Mucosa of stomach (tissue), 1 donor: Measurements from ENCODE around the gene LEP.

Experiments
- H3K27me3 ChIP-seq: one replicate; pipeline ENCODE4 v1.7.0; 2013; ENCODE audit warnings: mild to moderate bottlenecking, low read length; ENCODE audit not compliant: control insufficient read depth, insufficient read depth
- H3K36me3 ChIP-seq: one replicate; pipeline ENCODE4 v1.7.0; 2013; ENCODE audit warnings: low read length; ENCODE audit not compliant: control insufficient read depth, insufficient read depth
- H3K4me1 ChIP-seq: one replicate; pipeline ENCODE4 v1.7.0; 2013; ENCODE audit warnings: mild to moderate bottlenecking, low read length; ENCODE audit not compliant: control insufficient read depth, insufficient read depth
- H3K4me3 ChIP-seq: one replicate; pipeline ENCODE4 v1.7.0; 2013; ENCODE audit warnings: low read length
- H3K9ac ChIP-seq: one replicate; pipeline ENCODE4 v1.7.0; 2013; ENCODE audit warnings: mild to moderate bottlenecking, low read length, moderate library complexity
- H3K9me3 ChIP-seq: one replicate; pipeline ENCODE4 v1.7.0; 2013; ENCODE audit warnings: mild to moderate bottlenecking, low read length, moderate library complexity; ENCODE audit not compliant: control insufficient read depth
- donor health status: Pancreatic carcinoma.

LEP gene

GRCh38 chr7:128259131-128260061 is 18.3 kb downstream of the LEP start:
- Histone ChIP-seq H3K4me3 (no peak overlapping the region), H3K27me3 (no peaks in the 10 kb centered on the region), H3K9me3 (no peaks in the 10 kb centered on the region), H3K4me1 (peaks cover 29% of the 10 kb centered on the region), H3K36me3 (no peaks in the 10 kb centered on the region), H3K9ac (no peak overlapping the region)

GRCh38 chr7:128260069-128260795 is 19.2 kb downstream of the LEP start:
- no peak overlapping the region for H3K4me3 ChIP-seq

GRCh38 chr7:128262273-128263028 is 21.4 kb downstream of the LEP start:
- H3K9ac ChIP-seq = no peak overlapping the region
- H3K36me3 ChIP-seq = no peaks in the 10 kb centered on the region

More at GRCh38 chr7:128260069-128260795, 19.2 kb downstream of the LEP start:
- Histone ChIP-seq H3K9ac (no peak overlapping the region), H3K9me3 (no peaks in the 10 kb centered on the region), H3K27me3 (no peaks in the 10 kb centered on the region), H3K4me1 (peaks cover 37% of the 10 kb centered on the region), H3K36me3 (no peaks in the 10 kb centered on the region)

GRCh38 chr7:128263420-128263819 is 22.3 kb downstream of the LEP start:
- peaks cover 49% of the 10 kb centered on the region for H3K4me1 ChIP-seq
- no peak overlapping the region for H3K4me3 ChIP-seq
- no peaks in the 10 kb centered on the region for H3K27me3 ChIP-seq
- H3K9ac ChIP-seq = no peak overlapping the region
- H3K36me3 ChIP-seq = no peaks in the 10 kb centered on the region
- no peaks in the 10 kb centered on the region for H3K9me3 ChIP-seq

More at GRCh38 chr7:128262273-128263028, 21.4 kb downstream of the LEP start:
- Histone ChIP-seq H3K4me3 (no peak overlapping the region), H3K27me3 (no peaks in the 10 kb centered on the region), H3K9me3 (no peaks in the 10 kb centered on the region), H3K4me1 (peaks cover 49% of the 10 kb centered on the region)

- Histone ChIP-seq H3K4me1 (peaks cover 44% of the 10 kb centered on the region), H3K36me3 (no peaks in the 10 kb centered on the region), H3K9ac (no peak overlapping the region), H3K4me3 (no peak overlapping the region), H3K27me3 (no peaks in the 10 kb centered on the region), H3K9me3 (no peaks in the 10 kb centered on the region)
These were observed 23.4 kb downstream of the LEP start for GRCh38 chr7:128264477-128264876.

GRCh38 chr7:128265156-128265905 is 24.3 kb downstream of the LEP start:
- Histone ChIP-seq H3K9me3 (no peaks in the 10 kb centered on the region), H3K4me3 (no peak overlapping the region), H3K27me3 (peaks cover under 1% of the 10 kb centered on the region), H3K36me3 (no peaks in the 10 kb centered on the region), H3K4me1 (peaks cover 36% of the 10 kb centered on the region), H3K9ac (no peak overlapping the region)

GRCh38 chr7:128265906-128266300 is 24.8 kb downstream of the LEP start:
- no peaks in the 10 kb centered on the region for H3K36me3 ChIP-seq

GRCh38 chr7:128266529-128266882 is 25.4 kb downstream of the LEP start:
- no peaks in the 10 kb centered on the region for H3K9me3 ChIP-seq
- peaks cover 13% of the 10 kb centered on the region for H3K27me3 ChIP-seq
- no peak overlapping the region for H3K9ac ChIP-seq
- H3K4me1 ChIP-seq = peaks cover 41% of the 10 kb centered on the region
- H3K36me3 ChIP-seq = no peaks in the 10 kb centered on the region
- H3K4me3 ChIP-seq = no peak overlapping the region

More at GRCh38 chr7:128265906-128266300, 24.8 kb downstream of the LEP start:
- H3K4me3 ChIP-seq = no peak overlapping the region
- H3K9me3 ChIP-seq = no peaks in the 10 kb centered on the region
- H3K27me3 ChIP-seq = peaks cover 7% of the 10 kb centered on the region
- H3K4me1 ChIP-seq = peaks cover 36% of the 10 kb centered on the region
- no peak overlapping the region for H3K9ac ChIP-seq

GRCh38 chr7:128266883-128267594 is 26.0 kb downstream of the LEP start:
- Histone ChIP-seq H3K4me3 (no peak overlapping the region), H3K27me3 (peaks cover 18% of the 10 kb centered on the region), H3K9me3 (no peaks in the 10 kb centered on the region), H3K9ac (no peak overlapping the region), H3K36me3 (no peaks in the 10 kb centered on the region), H3K4me1 (peaks cover 41% of the 10 kb centered on the region)

- Histone ChIP-seq H3K36me3 (no peaks in the 10 kb centered on the region), H3K27me3 (peaks cover 23% of the 10 kb centered on the region), H3K9me3 (no peaks in the 10 kb centered on the region), H3K4me1 (peaks cover 41% of the 10 kb centered on the region), H3K9ac (no peak overlapping the region), H3K4me3 (no peak overlapping the region)
These were observed 26.5 kb downstream of the LEP start for GRCh38 chr7:128267595-128267924.

- Histone ChIP-seq H3K36me3 (no peaks in the 10 kb centered on the region), H3K9ac (no peak overlapping the region), H3K27me3 (peaks cover 27% of the 10 kb centered on the region), H3K4me3 (no peak overlapping the region), H3K4me1 (peaks cover 41% of the 10 kb centered on the region), H3K9me3 (no peaks in the 10 kb centered on the region)
These were observed 27.2 kb downstream of the LEP start for GRCh38 chr7:128268233-128268632.
